ENCODE data around the gene WDR20.

DNA sequence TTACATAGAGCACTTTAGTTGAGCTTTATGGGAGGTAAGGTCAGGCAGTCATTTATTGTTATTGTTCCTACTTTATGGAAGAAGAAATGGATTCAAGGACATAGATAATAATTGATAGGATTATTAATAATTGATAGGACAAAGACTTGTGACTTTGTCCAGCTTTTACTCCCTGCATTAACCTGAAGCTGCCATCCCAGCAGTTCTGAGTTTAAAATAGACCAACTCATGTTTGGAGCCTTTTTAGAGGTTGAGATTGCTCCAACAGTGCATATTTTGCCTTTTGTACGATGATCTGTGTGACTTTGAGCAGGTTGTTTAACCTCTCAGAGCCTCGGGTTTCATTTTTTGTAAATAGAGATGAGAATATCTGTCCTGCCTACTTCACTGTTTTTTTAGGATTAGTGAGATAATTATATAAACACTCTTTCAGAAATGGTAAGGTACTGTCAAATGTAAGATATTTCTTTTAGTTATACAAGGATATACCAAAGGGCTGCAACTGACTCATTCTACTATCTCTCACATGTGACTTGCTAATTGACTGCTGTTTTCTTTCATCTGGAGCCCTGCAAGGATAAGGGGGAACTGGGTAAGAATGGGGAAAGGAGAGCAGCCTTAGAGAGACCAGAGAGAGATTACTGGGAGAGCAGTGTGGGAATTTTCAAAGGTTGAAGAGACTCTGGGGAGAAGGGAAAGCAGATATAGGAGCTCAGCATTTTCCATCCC, 15.3 kb downstream of the WDR20 start:
- TF ChIP-seq SP2 (IDR thresholded peaks at IDR 0.05; ENCODE audit: low read length) (no peak), EZH2 (IDR thresholded peaks at IDR 0.05; ENCODE audit: low read depth, low read length, severe bottlenecking) (no peak), ATF2 (IDR thresholded peaks at IDR 0.05; ENCODE audit: low read length) (no peak), TAF1 (IDR thresholded peaks at IDR 0.05; ENCODE audit: low read depth, low read length) (no peak), TEAD4 (IDR thresholded peaks at IDR 0.05; ENCODE audit: low read depth, low read length) (no peak)
- TF ChIP-seq, protein P1, sequence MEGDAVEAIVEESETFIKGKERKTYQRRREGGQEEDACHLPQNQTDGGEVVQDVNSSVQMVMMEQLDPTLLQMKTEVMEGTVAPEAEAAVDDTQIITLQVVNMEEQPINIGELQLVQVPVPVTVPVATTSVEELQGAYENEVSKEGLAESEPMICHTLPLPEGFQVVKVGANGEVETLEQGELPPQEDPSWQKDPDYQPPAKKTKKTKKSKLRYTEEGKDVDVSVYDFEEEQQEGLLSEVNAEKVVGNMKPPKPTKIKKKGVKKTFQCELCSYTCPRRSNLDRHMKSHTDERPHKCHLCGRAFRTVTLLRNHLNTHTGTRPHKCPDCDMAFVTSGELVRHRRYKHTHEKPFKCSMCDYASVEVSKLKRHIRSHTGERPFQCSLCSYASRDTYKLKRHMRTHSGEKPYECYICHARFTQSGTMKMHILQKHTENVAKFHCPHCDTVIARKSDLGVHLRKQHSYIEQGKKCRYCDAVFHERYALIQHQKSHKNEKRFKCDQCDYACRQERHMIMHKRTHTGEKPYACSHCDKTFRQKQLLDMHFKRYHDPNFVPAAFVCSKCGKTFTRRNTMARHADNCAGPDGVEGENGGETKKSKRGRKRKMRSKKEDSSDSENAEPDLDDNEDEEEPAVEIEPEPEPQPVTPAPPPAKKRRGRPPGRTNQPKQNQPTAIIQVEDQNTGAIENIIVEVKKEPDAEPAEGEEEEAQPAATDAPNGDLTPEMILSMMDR (IDR thresholded peaks at IDR 0.05; ENCODE audit: control extremely low read depth in 1 of 3, insufficient read depth in 1 of 3, low read depth in 1 of 3, low read length in 3 of 3) = no peak
- TF ChIP-seq, protein P2, sequence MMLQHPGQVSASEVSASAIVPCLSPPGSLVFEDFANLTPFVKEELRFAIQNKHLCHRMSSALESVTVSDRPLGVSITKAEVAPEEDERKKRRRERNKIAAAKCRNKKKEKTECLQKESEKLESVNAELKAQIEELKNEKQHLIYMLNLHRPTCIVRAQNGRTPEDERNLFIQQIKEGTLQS (IDR thresholded peaks at IDR 0.05; ENCODE audit: insufficient read depth, low read depth, low read length) = no peak
- TF ChIP-seq, protein P3, sequence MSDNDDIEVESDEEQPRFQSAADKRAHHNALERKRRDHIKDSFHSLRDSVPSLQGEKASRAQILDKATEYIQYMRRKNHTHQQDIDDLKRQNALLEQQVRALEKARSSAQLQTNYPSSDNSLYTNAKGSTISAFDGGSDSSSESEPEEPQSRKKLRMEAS (IDR thresholded peaks at IDR 0.05) = no peak
